DMS153 (cell line): ENCODE measurements around the gene CFAP43.
A peak's percentile ranks its signal among the peaks of the same experiment; 100 is the strongest.

Source experiments
- DNase-seq: peaks from one replicate; lab custom pipeline; 2025; lab: John Stamatoyannopoulos, UW

CFAP43 gene

GRCh38 chr10:104092749-104093148 lies 139.4 kb downstream of the CFAP43 start:
- DNase-seq: no peak

GRCh38 chr10:104090611-104091010 lies 141.6 kb downstream of the CFAP43 start:
- DNase-seq: no peak

- DNase-seq: no peak
Measured at GRCh38 chr10:104089621-104090020, 142.5 kb downstream of the CFAP43 start.

DNA sequence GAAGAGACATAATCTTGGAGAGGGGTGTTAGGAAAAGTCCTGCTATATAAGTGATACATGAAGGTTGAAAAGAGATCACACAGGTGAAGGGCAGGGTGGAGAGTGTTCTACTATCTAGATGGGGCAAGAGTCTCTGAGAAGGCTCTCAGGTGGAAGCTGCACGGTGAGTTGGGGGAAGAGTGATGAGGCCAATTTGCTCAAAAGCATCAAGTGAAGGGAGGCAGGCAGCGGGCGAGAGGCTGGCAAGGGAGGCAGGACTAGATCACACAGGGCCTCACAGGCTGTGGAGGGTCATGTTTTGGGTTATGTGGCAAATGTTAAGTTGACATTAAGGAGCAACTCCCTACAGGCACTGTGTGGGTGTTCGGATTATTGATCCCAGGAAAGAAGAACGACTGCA lies 143.9 kb downstream of the CFAP43 start:
- DNase-seq: no peak

DNA sequence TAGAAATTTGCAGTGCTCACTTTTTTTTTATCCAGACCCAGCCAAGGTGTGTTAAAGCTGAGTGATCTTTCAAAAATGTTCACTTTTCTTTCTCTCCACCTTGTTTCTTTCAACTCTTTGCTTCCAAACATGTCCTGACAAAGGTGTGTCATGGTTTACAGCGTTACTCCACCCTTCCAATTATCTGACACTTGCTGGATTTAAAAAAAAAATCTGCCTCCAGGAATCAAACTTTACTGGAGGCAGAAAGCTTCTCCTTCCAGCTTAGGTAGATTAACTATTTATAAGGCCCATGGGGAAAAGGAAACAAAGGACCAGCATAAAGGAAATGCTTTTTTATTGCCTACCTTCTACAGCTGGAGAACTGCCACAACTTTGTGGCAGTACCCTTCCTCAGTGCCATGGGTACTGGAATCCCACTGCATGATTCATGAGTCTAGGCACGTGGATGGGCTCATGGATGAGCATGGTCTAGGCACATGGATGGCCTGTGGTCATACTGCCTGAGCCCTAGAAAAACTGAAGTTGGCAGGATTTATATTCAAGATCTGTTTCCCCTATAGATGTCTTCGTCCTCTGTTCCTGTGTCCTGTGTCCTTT lies 146.3 kb downstream of the CFAP43 start, which contains the start of gene COL17A1:
TSS of gene COL17A1 (minus strand) at position 80 of the 600 bp plus-strand sequence. CDS start 5,207 bp downstream, outside the sequence.
- peak; percentile 13 for DNase-seq

DNA sequence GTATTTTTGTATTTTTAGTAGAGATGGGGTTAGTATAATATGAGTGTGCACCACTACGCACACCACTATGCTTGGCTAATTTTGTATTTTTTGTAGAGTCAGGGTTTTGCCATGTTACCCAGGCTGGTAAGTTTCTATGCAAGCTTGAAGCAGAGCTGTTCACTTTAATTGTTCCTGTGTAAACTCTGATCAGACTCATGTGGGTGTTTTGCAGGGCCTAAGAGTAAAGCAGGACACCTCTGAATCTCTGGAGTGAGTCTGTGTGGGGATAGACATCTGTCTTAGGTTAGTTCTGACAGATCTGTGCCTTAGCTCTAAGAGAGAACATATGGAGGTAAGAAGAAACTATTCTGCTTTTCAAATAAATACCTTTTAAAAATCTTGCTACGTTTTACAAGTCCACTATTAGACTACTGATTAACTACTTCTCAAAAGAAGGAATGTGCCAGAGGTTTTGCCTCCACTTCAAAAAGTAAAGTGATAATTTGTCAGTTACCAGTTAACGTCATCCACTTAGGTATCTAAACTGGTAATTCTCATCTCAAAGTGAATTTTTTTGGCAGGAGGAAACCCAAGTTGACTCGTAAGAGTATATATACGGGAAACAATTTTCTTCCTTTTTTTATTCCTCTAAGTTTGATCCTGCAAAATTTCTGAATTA lies 147.6 kb downstream of the CFAP43 start:
- DNase-seq: no peak

DNA sequence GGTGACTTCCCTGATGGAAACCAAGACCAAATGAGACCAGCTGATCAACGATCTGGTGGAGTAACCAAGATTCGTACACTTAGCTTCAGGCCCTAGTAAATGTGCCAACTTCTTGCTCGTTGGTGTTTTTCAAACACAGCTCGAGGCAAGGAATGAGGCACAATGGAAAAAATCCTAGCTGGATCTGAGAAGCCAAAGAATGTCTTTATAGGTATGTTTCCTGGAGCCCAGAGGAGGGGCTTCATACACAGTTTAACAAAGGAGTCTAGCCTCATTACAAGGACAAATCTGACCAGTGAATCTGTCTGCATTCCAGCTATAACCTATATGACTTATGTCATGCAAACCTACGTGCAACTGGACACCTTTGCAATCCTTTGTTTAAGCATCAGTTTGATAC lies 150.2 kb downstream of the CFAP43 start:
- no peak for DNase-seq

GRCh38 chr10:104080762-104081161 lies 151.4 kb downstream of the CFAP43 start:
- DNase-seq: peak; percentile 87
